Endothelial cell of umbilical vein (primary cell): Measurements from ENCODE around the gene MAP3K12. TPM values are rescaled to one million over a fixed set of nuclear protein-coding genes. Genes with fewer than 3 reads are reported as not detected.
A peak's percentile ranks its signal among the peaks of the same experiment; 100 is the strongest.

ENCODE experiments used
- BruUV-seq: library from RNA; stranded (reverse); fragments of 400-500 nt; replicated peaks from 2 replicates; lab custom pipeline; 2021; lab: Mats Ljungman, UMichigan
- CTCF ChIA-PET: fragments of 300-600, 350-600 bp; sonication (Branson Sonifier 250); formaldehyde crosslinking; loops from one replicate; lab custom pipeline; 2021; ENCODE audit warnings: antibody characterized with exemption, inconsistent platforms; lab: Charles Lee
- POLR2A ChIA-PET: fragments of 300-600, 350-600 bp; sonication (Branson Sonifier 250); formaldehyde crosslinking; loops from one replicate; lab custom pipeline; 2021; ENCODE audit warnings: antibody characterized with exemption, inconsistent platforms; lab: Charles Lee
- DNase-seq: peaks from one replicate; pipeline ENCODE4 v3.0.0-alpha.2; 2011; ENCODE audit warnings: low read depth, low spot score
- FAIRE-seq: peaks from 2 replicates; lab custom pipeline; 2011; peaks lifted over from hg19 to GRCh38; lab: Jason Lieb, UNC
- H2AFZ ChIP-seq: 2 replicates; pipeline ENCODE4 v1.6.0; 2012; ENCODE audit warnings: low read depth, low read length, control low read depth, inconsistent platforms
- H3K27ac ChIP-seq: 2 replicates; pipeline ENCODE4 v1.5.1; 2011; ENCODE audit warnings: low read depth, mild to moderate bottlenecking, control low read depth, low read length, moderate library complexity; ENCODE audit not compliant: insufficient read depth
- H3K27me3 ChIP-seq, 2 experiments: 2 replicates each; pipeline versions ENCODE4 v1.6.0 to v1.6.1; 2011; ENCODE audit warnings: low read length in 2 of 2, mixed read lengths in 1 of 2; ENCODE audit not compliant: control insufficient read depth in 2 of 2, insufficient read depth in 2 of 2
- H3K36me3 ChIP-seq, 2 experiments: 2 replicates in 1 of 2; 3 replicates in 1 of 2; pipeline ENCODE4 v1.5.1; 2011; ENCODE audit warnings: low read length in 2 of 2, mild to moderate bottlenecking in 1 of 2, moderate library complexity in 1 of 2; ENCODE audit not compliant: control insufficient read depth in 2 of 2, insufficient read depth in 2 of 2; ENCODE audit errors: extremely low read depth in 1 of 2
- H3K4me1 ChIP-seq: 3 replicates; pipeline ENCODE4 v1.5.1; 2011; ENCODE audit warnings: mild to moderate bottlenecking, low read length; ENCODE audit not compliant: control insufficient read depth, insufficient read depth; ENCODE audit errors: extremely low read depth
- H3K4me2 ChIP-seq: 2 replicates; pipeline ENCODE4 v1.6.1; 2011; ENCODE audit warnings: low read length, control low read depth, mixed read lengths; ENCODE audit not compliant: insufficient read depth
- H3K4me3 ChIP-seq, 3 experiments: fragments of 200-600 bp in 1 of 3; sonication (generic), shearing (Covaris generic) in 1 of 3; replicated peaks in 1 of 3; 2 replicates each; pipeline ENCODE4 v1.5.1; 2011 to 2016; ENCODE audit warnings: control low read depth in 3 of 3, low read length in 3 of 3, mild to moderate bottlenecking in 2 of 3, inconsistent platforms in 1 of 3, low read depth in 1 of 3, moderate library complexity in 1 of 3; ENCODE audit not compliant: insufficient read depth in 1 of 3
- H3K79me2 ChIP-seq: 2 replicates; pipeline ENCODE4 v1.6.0; 2012; ENCODE audit warnings: low read length, inconsistent platforms; ENCODE audit not compliant: control insufficient read depth, insufficient read depth
- H3K9ac ChIP-seq: replicated peaks from 2 replicates; pipeline ENCODE3; 2011; ENCODE audit warnings: low read length, control low read depth; ENCODE audit not compliant: insufficient read depth; ENCODE audit errors: extremely low read depth
- H3K9me1 ChIP-seq: replicated peaks from 3 replicates; pipeline ENCODE4 v1.6.0; 2011; ENCODE audit warnings: mild to moderate bottlenecking, low read length; ENCODE audit not compliant: control insufficient read depth, insufficient read depth; ENCODE audit errors: extremely low read depth
- H3K9me3 ChIP-seq: replicated peaks from 2 replicates; pipeline ENCODE4 v1.5.1; 2012; ENCODE audit warnings: low read length, inconsistent platforms; ENCODE audit not compliant: control insufficient read depth, insufficient read depth
- H4K20me1 ChIP-seq: replicated peaks from 2 replicates; pipeline ENCODE3; 2011; ENCODE audit warnings: mild to moderate bottlenecking, low read length; ENCODE audit not compliant: control insufficient read depth, insufficient read depth; ENCODE audit errors: extremely low read depth
- EZH2 ChIP-seq: IDR thresholded peaks from 2 replicates; pipeline ENCODE4 v1.6.1; 2012; ENCODE audit warnings: borderline replicate concordance, low read depth, mild to moderate bottlenecking, moderate library complexity, low read length, inconsistent platforms; ENCODE audit not compliant: severe bottlenecking
- FOS ChIP-seq: IDR thresholded peaks from 2 replicates; pipeline ENCODE4 v1.6.1; 2011; ENCODE audit warnings: mild to moderate bottlenecking, low read length, moderate library complexity, borderline replicate concordance; ENCODE audit not compliant: insufficient read depth
- GATA2 ChIP-seq: IDR thresholded peaks from 2 replicates; pipeline ENCODE4 v1.7.0; 2011; ENCODE audit warnings: low read depth, mild to moderate bottlenecking, moderate library complexity, mixed read lengths, low read length; ENCODE audit not compliant: insufficient read length, insufficient read depth
- JUN ChIP-seq: IDR thresholded peaks from 2 replicates; pipeline ENCODE4 v1.6.1; 2011; ENCODE audit warnings: borderline replicate concordance, low read depth; ENCODE audit not compliant: insufficient read length, insufficient read depth
- MYC ChIP-seq: IDR thresholded peaks from one replicate; pipeline ENCODE4 v1.6.1; 2011; ENCODE audit warnings: mild to moderate bottlenecking, low read depth, low read length
- POLR2A ChIP-seq: IDR thresholded peaks from 2 replicates; pipeline ENCODE4 v1.6.1; 2012; ENCODE audit warnings: low read depth, mild to moderate bottlenecking, control low read depth, low read length
- POLR2AphosphoS5 ChIP-seq: IDR thresholded peaks from 2 replicates; pipeline ENCODE4 v1.6.1; 2012; ENCODE audit warnings: low read depth, mild to moderate bottlenecking, control low read depth, low read length, moderate library complexity; ENCODE audit not compliant: insufficient read depth
- dilution Hi-C: fragments of 300-500 bp; cut with MboI; formaldehyde crosslinking; loops from one replicate; pipeline ENCODE4 v1.15.0; 2019; ENCODE audit warnings: low sequenced_read_pairs; ENCODE audit not compliant: extremely low pct_ligation_motif_present
- intact Hi-C: fragments of 100-400 bp; cut with micrococcal nuclease; formaldehyde crosslinking; loops from one replicate; pipeline ENCODE4 v1.10.0; 2022
- polyA plus RNA-seq, 4 experiments: library from polyadenylated mRNA; depleted of rRNA in 3 of 4; stranded (reverse) in 3 of 4; unstranded in 1 of 4; fragments of >200 nt; gene quantifications; 2 replicates each; pipeline versions ENCODE4 v1.2.1 to v1.2.3, GENCODE V29; 2011 to 2012; ENCODE audit warnings: missing spikeins in 1 of 4
- total RNA-seq: library from RNA; stranded (reverse); gene quantifications from 2 replicates; pipeline ENCODE4 v1.2.3, GENCODE V29; 2021
- TF ChIP-seq, protein P1 (sequence below), 2 donors: IDR thresholded peaks; 1 replicate in 1 of 2; 2 replicates in 1 of 2; pipeline ENCODE4 v1.5.1; 2011; ENCODE audit warnings: low read length in 2 of 2, mild to moderate bottlenecking in 2 of 2, moderate library complexity in 2 of 2, control low read depth in 1 of 2, inconsistent platforms in 1 of 2, low read depth in 1 of 2; ENCODE audit not compliant: insufficient read depth in 1 of 2; ENCODE audit errors: extremely low read depth in 1 of 2

MAP3K12 gene
- total and polyA plus RNA-seq, 2 donors (not counting 3 experiments of a cell fraction or from before 2014, with no cell fraction given) = 29.3 to 66.2 TPM

DNA sequence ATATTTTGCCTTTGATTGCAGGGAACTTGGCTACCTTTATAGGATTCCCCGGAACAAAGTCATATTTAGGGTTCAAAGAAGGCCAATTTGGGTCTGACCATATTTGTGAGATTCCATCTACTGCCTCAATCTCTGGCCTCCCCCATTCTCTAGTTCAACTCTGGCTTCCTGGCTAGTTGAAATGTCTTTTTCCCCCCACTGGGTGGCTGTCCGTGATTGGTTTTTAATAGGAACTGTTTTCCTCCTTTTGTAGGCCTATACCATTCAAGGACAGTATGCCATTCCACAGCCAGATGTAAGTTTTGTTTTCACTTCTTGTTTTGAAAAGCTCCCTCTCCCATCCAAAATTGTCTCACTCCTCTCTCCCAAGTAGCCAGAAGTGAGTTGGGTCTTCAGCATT, 33.6 kb downstream of the MAP3K12 start:
- no TSS peak for BruUV-seq
- FAIRE-seq = no peak
- Histone ChIP-seq H3K4me2 (no peak overlapping the region), H4K20me1 (peaks cover 27% of the 10 kb centered on the region), H3K9ac (no peak overlapping the region), H3K9me3 (no peaks in the 10 kb centered on the region), H3K79me2 (peaks cover 79% of the 10 kb centered on the region), H3K4me3 (no peak overlapping the region), H3K27me3 (no peaks in the 10 kb centered on the region), H3K4me1 (no peaks in the 10 kb centered on the region), H3K9me1 (no peaks in the 10 kb centered on the region), H3K36me3 (peaks cover 77 to 87% of the 10 kb centered on the region in 2 experiments), H2AFZ (no peak overlapping the region), H3K27ac (no peak overlapping the region)
- DNase-seq = no peak
- CTCF ChIA-PET = interaction anchor here (1.3 to 1.8 kb wide), 2 partner anchors 8 to 11 kb away, joined by 3 to 9 read pairs; no protein-coding TSS in a partner anchor
- dilution Hi-C loops (no loop called here), intact Hi-C loops (no loop called here)
- POLR2A ChIA-PET = no interaction called here
- TF ChIP-seq POLR2AphosphoS5 (no peak), JUN (no peak), EZH2 (no peak), POLR2A (no peak), GATA2 (no peak), FOS (no peak), MYC (no peak)
- TF ChIP-seq, protein P1, sequence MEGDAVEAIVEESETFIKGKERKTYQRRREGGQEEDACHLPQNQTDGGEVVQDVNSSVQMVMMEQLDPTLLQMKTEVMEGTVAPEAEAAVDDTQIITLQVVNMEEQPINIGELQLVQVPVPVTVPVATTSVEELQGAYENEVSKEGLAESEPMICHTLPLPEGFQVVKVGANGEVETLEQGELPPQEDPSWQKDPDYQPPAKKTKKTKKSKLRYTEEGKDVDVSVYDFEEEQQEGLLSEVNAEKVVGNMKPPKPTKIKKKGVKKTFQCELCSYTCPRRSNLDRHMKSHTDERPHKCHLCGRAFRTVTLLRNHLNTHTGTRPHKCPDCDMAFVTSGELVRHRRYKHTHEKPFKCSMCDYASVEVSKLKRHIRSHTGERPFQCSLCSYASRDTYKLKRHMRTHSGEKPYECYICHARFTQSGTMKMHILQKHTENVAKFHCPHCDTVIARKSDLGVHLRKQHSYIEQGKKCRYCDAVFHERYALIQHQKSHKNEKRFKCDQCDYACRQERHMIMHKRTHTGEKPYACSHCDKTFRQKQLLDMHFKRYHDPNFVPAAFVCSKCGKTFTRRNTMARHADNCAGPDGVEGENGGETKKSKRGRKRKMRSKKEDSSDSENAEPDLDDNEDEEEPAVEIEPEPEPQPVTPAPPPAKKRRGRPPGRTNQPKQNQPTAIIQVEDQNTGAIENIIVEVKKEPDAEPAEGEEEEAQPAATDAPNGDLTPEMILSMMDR (IDR thresholded peaks at IDR 0.05; ENCODE audit: extremely low read depth in 1 of 2, insufficient read depth in 1 of 2, low read depth in 1 of 2, low read length in 2 of 2) = peak in 1 of 2 donors; percentile 1
